Central memory CD8-positive, alpha-beta T cell (primary cell): ENCODE measurements around the gene KY.
A peak's percentile ranks its signal among the peaks of the same experiment; 100 is the strongest.

Source experiments
- ATAC-seq: fragments of 150-1000 bp; cut with Tn5 transposase; replicated peaks from 2 replicates; pipeline ENCODE4 v1.10.0; 2022; ENCODE audit warnings: mild to moderate bottlenecking, moderate FRiP score, moderate number of reproducible peaks; ENCODE audit not compliant: poor library complexity, severe bottlenecking; ENCODE audit errors: extremely low read depth
- DNase-seq, 2 donors: peaks; one replicate each; pipeline ENCODE4 v3.0.0; 2021; ENCODE audit warnings: low spot score in 2 of 2
- H3K27ac Mint-ChIP-seq: one replicate; pipeline ENCODE4 v1.8.0; 2022; ENCODE audit warnings: low read depth, mild to moderate bottlenecking, moderate library complexity, mixed read lengths
- H3K27me3 Mint-ChIP-seq: one replicate; pipeline ENCODE4 v1.8.0; 2022; ENCODE audit warnings: mixed read lengths
- H3K36me3 Mint-ChIP-seq: one replicate; pipeline ENCODE4 v1.8.0; 2022; ENCODE audit warnings: mild to moderate bottlenecking, moderate library complexity, mixed read lengths; ENCODE audit not compliant: insufficient read depth
- H3K4me1 Mint-ChIP-seq: one replicate; pipeline ENCODE4 v1.8.0; 2022; ENCODE audit warnings: mixed read lengths
- H3K4me3 Mint-ChIP-seq: one replicate; pipeline ENCODE4 v1.8.0; 2022; ENCODE audit warnings: mild to moderate bottlenecking, moderate library complexity, mixed read lengths
- H3K9me3 Mint-ChIP-seq: one replicate; pipeline ENCODE4 v1.8.0; 2022; ENCODE audit warnings: mixed read lengths

The KY gene

GRCh38 chr3:134607054-134608022 lies 43.5 kb downstream of the KY start:
- H3K36me3 Mint-ChIP-seq = no peaks in the 10 kb centered on the region
- H3K27ac Mint-ChIP-seq = no peak overlapping the region
- peaks cover 31% of the 10 kb centered on the region for H3K27me3 Mint-ChIP-seq
- H3K4me1 Mint-ChIP-seq = no peaks in the 10 kb centered on the region
- no peak overlapping the region for H3K4me3 Mint-ChIP-seq
- ATAC-seq (no peak), DNase-seq (no peak)
- H3K9me3 Mint-ChIP-seq = no peaks in the 10 kb centered on the region

GRCh38 chr3:134606033-134607025 lies 44.5 kb downstream of the KY start:
- Mint-ChIP-seq H3K27ac (no peak overlapping the region), H3K27me3 (peaks cover 31% of the 10 kb centered on the region), H3K4me1 (no peaks in the 10 kb centered on the region), H3K4me3 (peak overlapping the region; percentile 4), H3K36me3 (no peaks in the 10 kb centered on the region), H3K9me3 (no peaks in the 10 kb centered on the region)
- DNase-seq = no peak
- no peak for ATAC-seq

GRCh38 chr3:134605556-134605955 lies 45.3 kb downstream of the KY start:
- peaks cover 23% of the 10 kb centered on the region for H3K27me3 Mint-ChIP-seq
- no peaks in the 10 kb centered on the region for H3K9me3 Mint-ChIP-seq
- H3K36me3 Mint-ChIP-seq = no peaks in the 10 kb centered on the region
- ATAC-seq = no peak
- H3K4me1 Mint-ChIP-seq = peaks cover 4% of the 10 kb centered on the region
- no peak overlapping the region for H3K4me3 Mint-ChIP-seq
- no peak for DNase-seq
- H3K27ac Mint-ChIP-seq = no peak overlapping the region

- Mint-ChIP-seq H3K27me3 (peaks cover 8% of the 10 kb centered on the region), H3K27ac (no peak overlapping the region), H3K36me3 (no peaks in the 10 kb centered on the region), H3K4me3 (no peak overlapping the region), H3K4me1 (peaks cover 5% of the 10 kb centered on the region), H3K9me3 (no peaks in the 10 kb centered on the region)
- ATAC-seq (no peak), DNase-seq (no peak)
Measured at GRCh38 chr3:134603956-134604355, 46.9 kb downstream of the KY start.

GRCh38 chr3:134603480-134603879 lies 47.3 kb downstream of the KY start:
- Mint-ChIP-seq H3K27me3 (peaks cover 3% of the 10 kb centered on the region), H3K4me1 (peaks cover 5% of the 10 kb centered on the region), H3K9me3 (no peaks in the 10 kb centered on the region)

GRCh38 chr3:134602440-134602814 lies 48.4 kb downstream of the KY start:
- no peak overlapping the region for H3K4me3 Mint-ChIP-seq
- DNase-seq (no peak), ATAC-seq (no peak)
- H3K36me3 Mint-ChIP-seq = no peaks in the 10 kb centered on the region
- H3K27ac Mint-ChIP-seq = no peak overlapping the region
- H3K27me3 Mint-ChIP-seq = peaks cover 3% of the 10 kb centered on the region
- peaks cover 5% of the 10 kb centered on the region for H3K4me1 Mint-ChIP-seq
- H3K9me3 Mint-ChIP-seq = no peaks in the 10 kb centered on the region

More at GRCh38 chr3:134603480-134603879, 47.3 kb downstream of the KY start:
- H3K27ac Mint-ChIP-seq = no peak overlapping the region
- ATAC-seq (no peak), DNase-seq (no peak)
- no peak overlapping the region for H3K4me3 Mint-ChIP-seq
- no peaks in the 10 kb centered on the region for H3K36me3 Mint-ChIP-seq

- Mint-ChIP-seq H3K36me3 (no peaks in the 10 kb centered on the region), H3K27ac (no peak overlapping the region)
- ATAC-seq = no peak
Measured at GRCh38 chr3:134601539-134602439, 49.0 kb downstream of the KY start.

GRCh38 chr3:134600685-134601463 lies 49.9 kb downstream of the KY start:
- Mint-ChIP-seq H3K27ac (no peak overlapping the region), H3K9me3 (no peaks in the 10 kb centered on the region), H3K4me1 (peaks cover 5% of the 10 kb centered on the region), H3K4me3 (no peak overlapping the region), H3K27me3 (peaks cover 17% of the 10 kb centered on the region), H3K36me3 (no peaks in the 10 kb centered on the region)
- DNase-seq = no peak
- ATAC-seq = no peak

More at GRCh38 chr3:134601539-134602439, 49.0 kb downstream of the KY start:
- H3K4me1 Mint-ChIP-seq = peaks cover 5% of the 10 kb centered on the region
- DNase-seq = no peak
- no peak overlapping the region for H3K4me3 Mint-ChIP-seq
- no peaks in the 10 kb centered on the region for H3K9me3 Mint-ChIP-seq
- H3K27me3 Mint-ChIP-seq = peaks cover 10% of the 10 kb centered on the region

GRCh38 chr3:134600206-134600605 lies 50.6 kb downstream of the KY start:
- Mint-ChIP-seq H3K4me3 (no peak overlapping the region), H3K4me1 (peaks cover 5% of the 10 kb centered on the region), H3K9me3 (no peaks in the 10 kb centered on the region), H3K36me3 (no peaks in the 10 kb centered on the region), H3K27me3 (peaks cover 17% of the 10 kb centered on the region), H3K27ac (no peak overlapping the region)
- ATAC-seq = no peak
- no peak for DNase-seq

GRCh38 chr3:134598763-134599545 lies 51.9 kb downstream of the KY start:
- Mint-ChIP-seq H3K4me1 (peaks cover 5% of the 10 kb centered on the region), H3K27ac (no peak overlapping the region), H3K27me3 (peaks cover 17% of the 10 kb centered on the region), H3K9me3 (no peaks in the 10 kb centered on the region), H3K36me3 (no peaks in the 10 kb centered on the region), H3K4me3 (no peak overlapping the region)
- ATAC-seq (no peak), DNase-seq (no peak)
